GM10248 (cell line): ENCODE measurements around the gene LRRC75A.
"Not testable (repeated sequence)": the region's sequence is repeated elsewhere in the genome, so short reads cannot be mapped to it uniquely, and the experiment has no call there.

ENCODE experiments used
- CTCF ChIA-PET: fragments of 300-600 bp; sonication (Branson Sonifier 250); formaldehyde crosslinking; extraction: SDS; loops from one replicate; lab custom pipeline; 2021; ENCODE audit warnings: antibody characterized with exemption; lab: Yijun Ruan, JAX
- POLR2A ChIA-PET: fragments of 350-650 bp; sonication (Branson Sonifier 250); formaldehyde crosslinking; extraction: SDS; loops from one replicate; lab custom pipeline; 2020; ENCODE audit warnings: antibody characterized with exemption; lab: Yijun Ruan, JAX
- DNase-seq: peaks from one replicate; pipeline ENCODE4 v3.0.0; 2012; ENCODE audit errors: extremely low spot score
- TF ChIP-seq, protein P1 (sequence below): IDR thresholded peaks from 2 replicates; pipeline ENCODE4 v1.5.1; 2012; ENCODE audit warnings: mild to moderate bottlenecking, low read depth; ENCODE audit errors: extremely low read depth, missing control alignments, control extremely low read depth

The LRRC75A gene

GRCh38 chr17:16453493-16453851 is 38.5 kb downstream of the LRRC75A start:
- TF ChIP-seq, protein P1, sequence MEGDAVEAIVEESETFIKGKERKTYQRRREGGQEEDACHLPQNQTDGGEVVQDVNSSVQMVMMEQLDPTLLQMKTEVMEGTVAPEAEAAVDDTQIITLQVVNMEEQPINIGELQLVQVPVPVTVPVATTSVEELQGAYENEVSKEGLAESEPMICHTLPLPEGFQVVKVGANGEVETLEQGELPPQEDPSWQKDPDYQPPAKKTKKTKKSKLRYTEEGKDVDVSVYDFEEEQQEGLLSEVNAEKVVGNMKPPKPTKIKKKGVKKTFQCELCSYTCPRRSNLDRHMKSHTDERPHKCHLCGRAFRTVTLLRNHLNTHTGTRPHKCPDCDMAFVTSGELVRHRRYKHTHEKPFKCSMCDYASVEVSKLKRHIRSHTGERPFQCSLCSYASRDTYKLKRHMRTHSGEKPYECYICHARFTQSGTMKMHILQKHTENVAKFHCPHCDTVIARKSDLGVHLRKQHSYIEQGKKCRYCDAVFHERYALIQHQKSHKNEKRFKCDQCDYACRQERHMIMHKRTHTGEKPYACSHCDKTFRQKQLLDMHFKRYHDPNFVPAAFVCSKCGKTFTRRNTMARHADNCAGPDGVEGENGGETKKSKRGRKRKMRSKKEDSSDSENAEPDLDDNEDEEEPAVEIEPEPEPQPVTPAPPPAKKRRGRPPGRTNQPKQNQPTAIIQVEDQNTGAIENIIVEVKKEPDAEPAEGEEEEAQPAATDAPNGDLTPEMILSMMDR = no peak
- DNase-seq = no peak
- ChIA-PET CTCF (interaction anchor here (0.7 to 6.3 kb wide), 26 partner anchors 8 to 237 kb away, joined by 3 to 76 read pairs (median 6); partner anchors contain the start of genes CCDC144A and TRPV2), POLR2A (interaction anchor here (0.8 kb wide), 1 partner anchor 15 kb away, joined by 3 read pairs; no protein-coding TSS in a partner anchor)

DNA sequence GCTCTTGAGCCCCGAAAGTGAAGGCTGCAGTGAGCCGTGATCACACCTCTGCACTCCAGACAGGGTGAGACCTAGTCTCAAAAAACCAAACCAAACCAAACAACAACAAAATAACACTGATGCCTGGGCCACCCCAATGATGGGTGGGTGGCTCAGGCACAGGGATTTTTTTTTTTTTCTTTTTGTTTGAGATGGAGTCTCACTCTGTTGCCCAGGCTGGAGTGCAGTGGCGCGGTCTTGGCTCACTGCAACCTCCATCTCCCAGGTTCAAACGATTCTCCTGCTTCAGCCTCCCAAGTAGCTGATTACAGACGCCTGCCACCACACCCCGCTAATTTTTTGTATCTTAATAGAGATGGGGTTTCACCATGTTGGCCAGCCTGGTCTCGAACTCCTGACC is 39.7 kb downstream of the LRRC75A start:
- DNase-seq, POLR2A ChIA-PET: not testable (repeated sequence)
- CTCF ChIA-PET = interaction anchor here (0.9 to 6.3 kb wide), 19 partner anchors 10 to 238 kb away, joined by 3 to 76 read pairs (median 7); partner anchors contain the start of gene CCDC144A

- DNase-seq = no peak
- ChIA-PET CTCF (interaction anchor here (4.2 to 6.3 kb wide), 3 partner anchors 9 to 87 kb away, joined by 22 to 76 read pairs (median 73); no protein-coding TSS in a partner anchor), POLR2A (interaction anchor here (0.6 to 2.2 kb wide), 5 partner anchors 9 to 83 kb away, joined by 3 to 8 read pairs (median 5); partner anchors contain the start of gene UBB)
- TF ChIP-seq, protein P1 = no peak
Observed at GRCh38 chr17:16450028-16450427, 42.0 kb downstream of the LRRC75A start.

DNA sequence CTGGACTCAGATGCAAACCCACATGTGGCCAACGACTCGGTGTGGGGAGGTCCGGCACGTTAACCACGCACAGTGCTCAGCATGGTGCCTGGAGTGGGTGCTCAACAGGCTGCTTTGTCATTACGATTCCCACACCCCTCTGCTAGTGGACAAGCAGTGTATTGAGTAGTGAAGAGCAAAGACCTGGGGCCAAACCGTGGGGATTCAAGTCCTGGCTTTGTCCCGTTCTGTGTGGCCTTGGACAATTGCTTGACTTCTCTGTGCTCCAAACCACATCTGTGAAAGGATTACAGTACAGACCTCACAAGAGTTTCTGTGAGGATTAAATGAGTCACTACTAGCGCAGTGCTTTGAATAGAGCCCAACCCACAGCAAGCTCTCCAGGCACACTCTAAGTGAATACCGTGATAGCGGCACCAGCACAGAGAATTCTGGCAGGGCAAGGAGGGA is 42.8 kb downstream of the LRRC75A start:
- TF ChIP-seq, protein P1 = no peak
- ChIA-PET CTCF (interaction anchor here (0.9 to 5.6 kb wide), 2 partner anchors 8 to 86 kb away, joined by 3 to 73 read pairs; no protein-coding TSS in a partner anchor), POLR2A (interaction anchor here (2.0 kb wide), 1 partner anchor 11 kb away, joined by 4 read pairs; no protein-coding TSS in a partner anchor)
- no peak for DNase-seq

- TF ChIP-seq, protein P1 = no peak
- ChIA-PET POLR2A (interaction anchor here (2.0 kb wide), 1 partner anchor 10 kb away, joined by 4 read pairs; no protein-coding TSS in a partner anchor), CTCF (interaction anchor here (0.9 kb wide), 1 partner anchor 85 kb away, joined by 3 read pairs; no protein-coding TSS in a partner anchor)
- DNase-seq = no peak
Observed at GRCh38 chr17:16448490-16448889, 43.5 kb downstream of the LRRC75A start.

- ChIA-PET POLR2A (interaction anchor here (0.6 to 2.0 kb wide), 2 partner anchors 9 to 36 kb away, joined by 4 to 8 read pairs; no protein-coding TSS in a partner anchor), CTCF (no interaction called here)
- DNase-seq = no peak
- TF ChIP-seq, protein P1 = no peak
Observed at GRCh38 chr17:16447676-16448075, 44.3 kb downstream of the LRRC75A start.
